Stimulated activated naive CD4-positive, alpha-beta T cell treated with Interleukin-2 at 50 U/mL for 16 hours (primary cell): ENCODE results near the gene AOC1.
"Not testable (repeated sequence)": the region's sequence is repeated elsewhere in the genome, so short reads cannot be mapped to it uniquely, and the experiment has no call there.

Experiments
- DNase-seq: peaks from one replicate; lab custom pipeline; 2025; lab: John Stamatoyannopoulos, UW

Gene AOC1, protein sequence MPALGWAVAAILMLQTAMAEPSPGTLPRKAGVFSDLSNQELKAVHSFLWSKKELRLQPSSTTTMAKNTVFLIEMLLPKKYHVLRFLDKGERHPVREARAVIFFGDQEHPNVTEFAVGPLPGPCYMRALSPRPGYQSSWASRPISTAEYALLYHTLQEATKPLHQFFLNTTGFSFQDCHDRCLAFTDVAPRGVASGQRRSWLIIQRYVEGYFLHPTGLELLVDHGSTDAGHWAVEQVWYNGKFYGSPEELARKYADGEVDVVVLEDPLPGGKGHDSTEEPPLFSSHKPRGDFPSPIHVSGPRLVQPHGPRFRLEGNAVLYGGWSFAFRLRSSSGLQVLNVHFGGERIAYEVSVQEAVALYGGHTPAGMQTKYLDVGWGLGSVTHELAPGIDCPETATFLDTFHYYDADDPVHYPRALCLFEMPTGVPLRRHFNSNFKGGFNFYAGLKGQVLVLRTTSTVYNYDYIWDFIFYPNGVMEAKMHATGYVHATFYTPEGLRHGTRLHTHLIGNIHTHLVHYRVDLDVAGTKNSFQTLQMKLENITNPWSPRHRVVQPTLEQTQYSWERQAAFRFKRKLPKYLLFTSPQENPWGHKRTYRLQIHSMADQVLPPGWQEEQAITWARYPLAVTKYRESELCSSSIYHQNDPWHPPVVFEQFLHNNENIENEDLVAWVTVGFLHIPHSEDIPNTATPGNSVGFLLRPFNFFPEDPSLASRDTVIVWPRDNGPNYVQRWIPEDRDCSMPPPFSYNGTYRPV

DNA sequence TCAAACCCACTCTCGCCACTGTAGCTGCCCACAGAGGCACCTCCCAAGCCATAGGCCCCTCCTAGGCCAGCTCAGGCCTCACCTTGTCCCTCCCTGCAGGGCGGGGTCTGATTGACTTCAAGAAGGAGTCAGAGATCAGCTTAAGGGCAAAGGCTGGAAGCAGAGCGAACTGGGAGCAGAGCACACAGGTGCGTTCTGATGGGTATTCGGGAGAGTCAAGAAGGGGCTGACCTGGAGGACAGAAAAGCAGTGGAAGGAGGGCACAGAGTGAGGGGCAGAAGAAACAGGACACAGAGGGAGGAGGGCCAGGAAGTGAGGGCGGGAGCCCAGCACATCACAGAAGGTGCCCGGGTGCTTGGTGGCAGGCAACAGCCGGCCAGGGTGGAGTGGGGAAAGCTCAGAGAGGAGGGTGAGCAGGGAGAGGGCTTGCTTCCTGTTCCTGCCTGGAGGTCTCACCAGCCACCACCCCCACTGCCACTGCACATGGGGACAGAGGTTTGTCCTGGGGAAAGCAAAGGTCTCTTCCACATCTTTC, at the start of gene AOC1:
Gene AOC1, plus strand, starts transcription at position 147 of the 535 bp plus-strand sequence. CDS start 3,954 bp downstream, outside the sequence.
- DNase-seq = no peak

DNA sequence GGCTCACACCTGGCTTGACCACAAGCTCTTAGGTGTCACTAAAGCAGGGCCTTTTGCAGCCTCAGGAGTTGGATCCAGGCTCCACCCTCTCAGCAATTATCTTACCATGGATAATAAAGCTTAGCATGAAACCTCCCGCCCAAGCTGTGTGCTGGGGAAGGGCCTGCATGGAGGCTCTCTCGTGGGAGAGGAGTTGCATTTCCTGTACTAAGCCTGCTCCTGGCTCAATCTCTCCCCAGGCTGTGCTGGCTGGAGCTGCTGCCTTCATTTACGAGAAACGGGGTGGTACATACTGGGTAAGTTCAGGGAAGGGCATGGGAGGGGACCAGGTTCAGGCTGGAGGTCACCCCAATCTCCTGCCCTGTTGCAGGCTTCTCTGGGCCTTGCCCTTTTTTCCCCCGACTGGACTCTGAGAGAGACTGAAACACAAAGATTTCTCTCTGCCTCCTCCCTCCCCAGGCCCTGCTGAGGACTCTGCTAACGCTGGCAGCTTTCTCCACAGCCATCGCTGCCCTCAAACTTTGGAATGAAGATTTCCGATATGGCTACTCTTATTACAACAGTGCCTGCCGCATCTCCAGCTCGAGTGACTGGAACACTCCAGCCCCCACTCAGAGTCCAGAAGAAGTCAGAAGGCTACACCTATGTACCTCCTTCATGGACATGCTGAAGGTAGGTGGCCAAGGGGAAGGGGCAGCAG, 49.0 kb upstream of the AOC1 start:
- no peak for DNase-seq

- DNase-seq = no peak
Measured at GRCh38 chr7:150804802-150805201, 47.5 kb upstream of the AOC1 start.

DNA sequence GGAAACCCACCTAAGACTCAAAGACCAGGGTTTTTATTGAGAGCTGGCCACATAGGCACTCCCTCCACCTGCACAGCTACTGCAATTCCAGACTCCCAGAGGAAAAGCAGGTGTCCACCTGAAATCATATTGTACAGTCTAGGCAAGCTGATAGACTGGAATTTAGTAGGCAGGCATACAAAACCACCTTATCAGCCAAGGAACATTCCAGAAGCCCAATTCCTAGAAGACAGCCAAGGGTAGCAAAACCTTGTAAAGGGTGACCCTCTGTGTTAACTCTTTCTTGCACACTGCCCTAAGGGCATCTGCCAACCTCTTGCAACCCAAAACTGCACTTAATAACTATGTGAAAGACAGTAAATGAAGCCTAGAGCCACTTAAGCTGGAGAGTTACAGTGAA, 46.5 kb upstream of the AOC1 start:
- no peak for DNase-seq

GRCh38 chr7:150806454-150806853, 45.9 kb upstream of the AOC1 start:
- no peak for DNase-seq

DNA sequence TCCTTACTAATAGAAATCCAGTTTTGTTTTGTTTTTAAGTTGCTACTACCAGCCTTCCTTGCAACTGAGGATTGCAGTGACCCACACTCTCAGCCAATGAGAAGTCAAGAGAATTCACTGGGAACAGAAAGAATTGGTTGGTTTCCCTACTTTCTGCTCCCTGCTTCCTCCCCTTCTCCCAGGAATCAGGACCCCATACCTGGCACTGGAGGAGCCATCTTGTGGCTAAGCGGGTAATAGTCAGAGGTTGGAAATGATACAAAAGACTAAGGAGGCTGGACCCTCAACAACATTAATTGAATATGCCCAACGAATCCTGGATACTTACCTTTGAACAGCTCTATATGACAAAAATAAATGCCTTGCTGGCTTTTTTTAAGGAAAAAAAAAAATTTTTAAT, 45.5 kb upstream of the AOC1 start:
- DNase-seq = no peak

GRCh38 chr7:150807616-150808438, 44.5 kb upstream of the AOC1 start:
- DNase-seq = not testable (repeated sequence)

DNA sequence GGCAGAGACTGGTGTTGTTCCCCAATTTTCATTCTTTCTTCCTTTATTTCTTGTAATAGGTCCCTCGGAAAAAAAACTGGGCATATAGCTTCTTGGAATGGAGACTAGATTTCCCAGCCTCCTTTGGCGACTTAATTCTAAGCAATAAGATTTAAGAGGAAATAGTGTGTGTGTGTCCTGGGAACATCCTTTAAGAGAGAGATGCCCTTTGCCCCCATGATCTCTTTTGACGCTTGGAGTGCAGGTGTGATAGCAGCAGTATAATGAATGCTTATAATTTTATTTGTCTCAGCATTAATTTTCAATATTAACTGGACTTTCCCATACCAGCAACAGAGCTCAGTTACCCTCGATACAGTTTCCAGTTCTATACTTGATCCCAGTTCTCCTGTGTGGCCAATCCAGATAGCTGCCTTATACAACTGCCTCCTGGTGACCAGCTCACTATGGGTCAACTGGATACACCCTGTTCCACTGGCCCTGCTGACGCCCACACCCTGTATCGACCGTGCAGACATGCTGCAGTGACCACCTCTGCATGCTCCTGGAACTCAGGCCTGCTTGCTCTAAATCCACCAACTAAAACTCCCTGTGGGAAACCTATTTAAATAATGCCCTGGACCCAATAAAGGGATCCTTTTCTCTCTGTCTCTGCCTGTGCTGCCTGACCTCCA, 37.9 kb upstream of the AOC1 start:
- no peak for DNase-seq

- no peak for DNase-seq
Measured at GRCh38 chr7:150818971-150819370, 33.3 kb upstream of the AOC1 start.

GRCh38 chr7:150820148-150820547, 32.2 kb upstream of the AOC1 start:
- no peak for DNase-seq

GRCh38 chr7:150820578-150821198, 31.6 kb upstream of the AOC1 start:
- no peak for DNase-seq

DNA sequence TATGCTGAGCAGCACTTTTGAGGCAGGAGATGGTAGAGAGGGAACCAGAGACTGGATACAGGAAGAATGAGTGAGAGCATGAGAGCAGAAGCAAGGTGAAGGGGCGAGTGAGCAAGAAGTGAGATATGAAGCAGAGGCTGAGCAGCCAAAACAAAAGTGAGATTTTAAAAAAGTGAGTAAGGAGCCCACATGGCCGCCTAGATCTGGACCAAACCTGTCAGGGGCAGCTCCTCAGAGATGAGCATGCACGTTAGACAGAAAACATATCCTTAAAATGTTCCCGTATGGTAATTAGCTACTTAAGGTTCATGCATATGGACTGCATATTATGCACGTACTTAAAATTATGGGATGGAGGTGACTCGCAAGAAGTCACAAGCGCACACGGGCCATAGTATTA, 29.3 kb upstream of the AOC1 start:
- DNase-seq = no peak

DNA sequence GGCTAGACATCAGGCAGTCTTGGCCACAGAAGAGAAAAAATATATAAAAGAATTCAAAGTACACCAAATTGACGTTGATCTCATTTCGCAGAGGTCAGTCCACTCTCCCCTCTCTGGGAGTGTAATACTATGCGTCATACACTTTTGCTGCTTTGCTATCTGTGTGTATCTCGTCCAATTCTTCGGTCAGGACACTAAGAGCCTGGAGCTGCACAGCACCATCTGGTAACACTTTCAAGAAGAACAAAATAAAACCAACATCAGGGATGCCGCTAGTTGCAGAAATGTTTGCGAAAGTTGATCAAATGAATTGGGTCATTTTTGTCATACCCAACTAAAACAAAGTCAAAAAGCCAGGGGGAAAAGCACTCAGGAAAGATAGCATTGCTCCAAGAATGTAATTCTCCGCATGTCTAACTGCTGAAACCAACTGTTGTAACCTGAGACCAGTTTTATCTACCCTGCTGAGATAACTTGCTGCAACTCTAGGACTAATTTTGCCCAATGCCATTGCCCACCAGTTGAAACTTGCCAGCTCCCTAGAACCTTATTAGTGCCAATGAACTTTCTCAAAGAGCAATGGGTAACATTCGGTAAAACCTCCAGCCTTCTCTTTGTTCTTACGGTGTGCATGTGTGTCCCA, 28.7 kb upstream of the AOC1 start:
- no peak for DNase-seq

DNA sequence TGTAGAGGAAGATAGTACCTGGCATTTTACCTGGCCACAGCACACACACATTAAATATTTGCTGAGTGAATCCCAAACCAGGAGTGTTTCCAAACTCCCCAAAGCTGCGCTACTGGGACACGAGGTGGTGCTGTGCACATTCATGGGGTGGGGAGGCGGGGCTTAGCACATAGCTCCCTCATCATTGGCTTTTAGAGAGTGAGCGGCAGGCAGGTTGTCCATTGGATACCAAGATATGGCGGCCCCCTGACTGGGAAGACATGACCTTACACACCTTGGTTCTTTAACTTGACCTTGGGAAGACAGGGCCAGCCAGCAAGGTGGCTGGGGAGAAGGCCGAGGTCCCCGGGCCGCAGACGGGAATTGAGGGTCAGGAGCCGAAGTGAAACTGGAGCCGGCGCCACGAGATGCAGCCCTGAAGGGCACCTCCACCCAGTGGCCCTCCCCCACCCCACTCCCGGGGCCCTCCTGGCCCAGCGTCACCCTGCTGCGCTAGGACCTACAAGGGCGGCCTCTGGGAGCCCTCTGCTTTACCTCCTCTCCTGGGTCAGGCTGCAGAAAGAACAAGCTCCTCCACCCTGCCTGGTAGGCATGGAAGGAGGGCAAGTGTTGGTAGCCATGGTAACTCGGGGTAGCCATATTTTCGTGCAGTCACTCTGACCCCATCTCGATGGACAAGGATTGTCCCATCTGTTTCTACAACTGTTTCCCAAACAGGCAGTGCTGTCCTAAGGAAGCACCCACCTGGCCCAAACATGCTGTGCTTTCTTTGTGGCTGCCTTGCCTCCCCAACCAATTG, 27.7 kb upstream of the AOC1 start:
- DNase-seq = no peak

DNA sequence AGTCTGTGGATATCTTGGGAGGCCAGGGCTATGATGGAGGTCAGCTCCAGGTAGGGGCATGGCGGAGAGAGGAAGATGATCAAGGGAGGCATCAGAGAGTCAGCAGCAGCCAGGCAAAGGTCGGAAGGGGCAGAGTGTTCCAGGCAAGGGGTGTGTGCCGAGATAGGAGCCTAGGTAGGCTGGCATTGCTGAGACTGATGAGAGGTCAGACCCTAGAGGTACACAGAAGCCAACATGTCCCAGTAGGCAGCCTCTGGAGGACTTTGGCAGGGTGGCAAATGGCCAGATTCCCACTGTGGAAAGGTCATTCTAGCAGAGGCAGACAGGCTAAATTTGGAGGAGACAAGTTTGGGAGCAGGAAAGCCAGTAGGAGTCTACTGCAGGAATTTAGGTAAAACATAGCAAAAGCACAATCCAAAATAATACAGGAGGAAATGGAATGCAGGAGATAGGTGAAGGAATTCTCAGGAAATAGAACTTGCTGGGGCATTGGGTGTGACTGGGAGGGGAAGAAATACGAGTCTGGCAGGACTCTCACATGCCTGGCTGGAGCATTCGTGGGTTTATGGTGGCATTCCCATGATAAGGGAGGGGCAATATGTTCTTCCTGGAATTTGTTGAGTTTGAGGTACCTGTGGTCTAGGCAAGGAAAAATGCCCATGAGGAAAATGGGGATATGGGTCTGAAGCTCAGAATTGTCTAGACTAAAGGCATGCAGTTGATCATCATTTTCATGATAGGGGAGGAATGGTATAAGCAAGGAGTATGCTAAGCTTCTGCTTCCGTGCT, 26.1 kb upstream of the AOC1 start:
- no peak for DNase-seq

GRCh38 chr7:150828384-150828783, 23.9 kb upstream of the AOC1 start:
- DNase-seq = no peak

GRCh38 chr7:150829426-150829825, 22.9 kb upstream of the AOC1 start:
- DNase-seq = no peak

DNA sequence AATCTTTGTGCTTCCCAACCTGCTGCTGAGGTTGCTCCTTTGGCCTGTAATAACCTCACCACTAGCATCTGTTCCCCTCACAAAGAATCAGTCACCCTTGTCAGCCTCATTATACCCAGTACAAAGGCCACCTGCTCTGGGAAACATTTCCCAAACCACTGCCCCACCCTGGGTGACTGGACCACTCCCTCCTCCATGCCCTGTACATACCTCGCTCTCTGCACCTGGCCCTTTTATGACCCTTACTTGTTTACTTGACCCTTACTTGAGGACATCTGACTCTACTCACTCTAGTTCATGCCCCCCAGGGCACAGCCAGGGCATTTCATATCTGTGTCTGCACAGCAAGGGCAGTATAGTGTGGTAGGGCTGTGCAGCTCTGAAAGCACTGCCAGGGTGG, 21.4 kb upstream of the AOC1 start:
- no peak for DNase-seq
